Dendritic cell treated with granulocyte-macrophage colony-stimulating factor and Interleukin-4, amounts not matched to agents 40 ng/mL and 50 ng/mL, for 4 days (primary cell): ENCODE results near the gene ISLR.

Experiments used
- H3K27ac Mint-ChIP-seq: one replicate; pipeline ENCODE4 v1.8.0; 2022; ENCODE audit warnings: mild to moderate bottlenecking, mixed read lengths
- H3K27me3 Mint-ChIP-seq: one replicate; pipeline ENCODE4 v1.8.0; 2022; ENCODE audit warnings: mild to moderate bottlenecking, mixed read lengths
- H3K36me3 Mint-ChIP-seq: one replicate; pipeline ENCODE4 v1.8.0; 2022; ENCODE audit warnings: low read depth, mixed read lengths
- H3K4me1 Mint-ChIP-seq: one replicate; pipeline ENCODE4 v1.8.0; 2022; ENCODE audit warnings: low read depth, mixed read lengths
- H3K4me3 Mint-ChIP-seq: one replicate; pipeline ENCODE4 v1.8.0; 2022; ENCODE audit warnings: mild to moderate bottlenecking, moderate library complexity, mixed read lengths
- H3K9me3 Mint-ChIP-seq: one replicate; pipeline ENCODE4 v1.8.0; 2022; ENCODE audit warnings: mixed read lengths
- intact Hi-C: fragments of 100-400 bp; cut with micrococcal nuclease; formaldehyde crosslinking; loops from one replicate; pipeline ENCODE4 v1.15.0; 2022

ISLR gene

GRCh38 chr15:74214324-74215021, 41.0 kb downstream of the ISLR start:
- no peak overlapping the region for H3K27ac Mint-ChIP-seq
- H3K4me1 Mint-ChIP-seq = no peaks in the 10 kb centered on the region
- no peaks in the 10 kb centered on the region for H3K36me3 Mint-ChIP-seq
- no peaks in the 10 kb centered on the region for H3K27me3 Mint-ChIP-seq
- H3K9me3 Mint-ChIP-seq = no peaks in the 10 kb centered on the region
- H3K4me3 Mint-ChIP-seq = no peak overlapping the region
- intact Hi-C loops = no loop called here

DNA sequence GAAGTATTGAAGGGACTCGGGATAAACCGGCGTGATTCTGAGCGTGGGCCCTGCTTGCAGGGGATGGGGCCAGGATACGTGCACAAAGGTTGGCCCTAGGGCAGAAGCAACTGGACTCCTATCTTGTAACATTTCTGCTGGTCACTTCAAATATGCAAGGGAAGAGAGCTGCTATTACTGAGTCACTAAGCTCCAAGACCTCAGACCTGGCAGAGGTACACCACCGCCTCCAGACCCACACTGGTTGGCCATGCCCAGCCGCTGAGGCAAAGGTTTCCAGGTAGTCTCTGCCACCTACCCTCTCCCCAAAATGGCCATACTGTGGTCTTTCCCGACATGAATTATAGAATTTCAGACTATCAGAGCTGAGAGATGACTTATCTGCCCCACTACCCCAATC, 42.4 kb downstream of the ISLR start:
- H3K36me3 Mint-ChIP-seq = no peaks in the 10 kb centered on the region

DNA sequence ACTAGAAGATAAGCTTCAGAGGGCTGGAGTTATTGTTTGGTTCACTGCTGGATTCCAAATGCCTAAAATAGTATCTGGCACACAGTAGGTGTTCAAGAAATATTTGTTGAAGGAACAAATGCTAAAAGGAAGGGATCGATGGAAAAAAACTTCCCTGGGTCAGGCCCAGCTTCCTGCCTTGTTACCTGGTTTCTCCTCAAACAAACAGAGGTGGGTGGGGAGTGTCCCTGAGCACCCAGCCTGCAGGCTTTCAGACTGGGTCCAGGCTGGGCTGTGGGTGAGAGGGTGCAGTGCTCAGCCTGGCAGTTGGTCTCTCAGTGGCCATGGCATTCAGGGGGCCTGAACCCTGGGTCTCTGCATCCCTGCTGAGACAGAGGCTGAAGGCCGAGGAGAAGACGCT, 43.4 kb downstream of the ISLR start:
- Mint-ChIP-seq H3K36me3 (no peaks in the 10 kb centered on the region), H3K9me3 (no peaks in the 10 kb centered on the region), H3K4me3 (no peak overlapping the region), H3K4me1 (no peaks in the 10 kb centered on the region), H3K27ac (no peak overlapping the region), H3K27me3 (peaks cover 16% of the 10 kb centered on the region)
- intact Hi-C loops = no loop called here

More for the DNA sequence above, 42.4 kb downstream of the ISLR start:
- Mint-ChIP-seq H3K27ac (no peak overlapping the region), H3K4me1 (no peaks in the 10 kb centered on the region), H3K9me3 (no peaks in the 10 kb centered on the region), H3K27me3 (peaks cover 6% of the 10 kb centered on the region), H3K4me3 (no peak overlapping the region)
- intact Hi-C loops = no loop called here

GRCh38 chr15:74217907-74218885, 44.7 kb downstream of the ISLR start:
- Mint-ChIP-seq H3K27ac (no peak overlapping the region), H3K36me3 (no peaks in the 10 kb centered on the region), H3K4me1 (no peaks in the 10 kb centered on the region)

GRCh38 chr15:74220475-74221248, 47.2 kb downstream of the ISLR start:
- Mint-ChIP-seq H3K9me3 (no peaks in the 10 kb centered on the region), H3K36me3 (no peaks in the 10 kb centered on the region), H3K4me3 (no peak overlapping the region), H3K4me1 (no peaks in the 10 kb centered on the region), H3K27me3 (peaks cover 41% of the 10 kb centered on the region), H3K27ac (no peak overlapping the region)
- intact Hi-C loops = no loop called here

More at GRCh38 chr15:74217907-74218885, 44.7 kb downstream of the ISLR start:
- intact Hi-C loops = no loop called here
- Mint-ChIP-seq H3K27me3 (peaks cover 26% of the 10 kb centered on the region), H3K4me3 (no peak overlapping the region), H3K9me3 (no peaks in the 10 kb centered on the region)

DNA sequence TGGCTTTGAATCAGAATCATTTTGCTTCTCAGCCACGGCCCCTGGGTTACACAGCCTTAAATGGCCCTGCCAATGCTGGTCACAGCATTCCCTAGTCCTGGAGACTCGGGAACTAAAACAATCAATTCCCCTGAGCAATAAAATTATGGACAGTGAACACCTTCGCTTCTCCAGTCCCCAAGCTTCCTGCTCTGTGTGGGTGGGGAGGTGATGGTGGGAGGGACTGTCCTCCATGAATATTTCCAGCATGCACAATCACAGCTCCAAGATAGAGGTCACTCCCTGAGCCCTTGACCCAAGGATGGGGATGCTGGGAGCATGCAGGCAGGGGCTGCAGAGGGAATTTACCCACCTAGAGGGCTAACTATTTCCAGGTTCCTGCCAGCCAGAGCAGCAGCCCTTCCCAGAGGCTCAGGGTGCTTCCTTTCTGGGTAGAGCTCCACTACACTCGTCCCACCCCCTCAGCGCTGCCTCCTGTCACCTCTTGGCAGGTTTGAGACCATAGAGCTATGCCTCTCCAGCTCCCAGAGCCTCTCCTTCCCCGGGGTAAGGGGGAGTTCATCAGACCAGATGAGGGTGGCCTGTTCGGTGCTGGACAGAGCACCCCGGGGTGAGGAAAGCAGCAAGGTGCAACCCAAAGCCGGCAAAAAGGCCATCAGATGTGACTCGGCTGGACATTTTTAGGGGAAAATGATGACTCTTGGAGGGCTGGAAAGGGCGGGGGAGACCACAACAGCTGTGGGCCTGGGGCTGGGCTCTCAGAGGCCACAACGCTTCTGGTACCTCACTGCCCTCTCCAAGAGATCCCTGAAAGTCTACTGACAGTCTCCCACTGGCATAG, 48.1 kb downstream of the ISLR start:
- Mint-ChIP-seq H3K4me1 (no peaks in the 10 kb centered on the region), H3K27ac (no peak overlapping the region), H3K4me3 (no peak overlapping the region), H3K36me3 (no peaks in the 10 kb centered on the region), H3K9me3 (no peaks in the 10 kb centered on the region), H3K27me3 (peaks cover 45% of the 10 kb centered on the region)
- intact Hi-C loops = no loop called here

GRCh38 chr15:74222240-74223119, 49.0 kb downstream of the ISLR start:
- Mint-ChIP-seq H3K9me3 (no peaks in the 10 kb centered on the region), H3K27me3 (peaks cover 46% of the 10 kb centered on the region)

GRCh38 chr15:74225928-74226327, 52.4 kb downstream of the ISLR start:
- Mint-ChIP-seq H3K36me3 (no peaks in the 10 kb centered on the region), H3K27me3 (peaks cover 42% of the 10 kb centered on the region), H3K4me1 (no peaks in the 10 kb centered on the region), H3K4me3 (no peak overlapping the region), H3K27ac (no peak overlapping the region), H3K9me3 (no peaks in the 10 kb centered on the region)
- intact Hi-C loops = no loop called here

More at GRCh38 chr15:74222240-74223119, 49.0 kb downstream of the ISLR start:
- H3K36me3 Mint-ChIP-seq = no peaks in the 10 kb centered on the region
- no peaks in the 10 kb centered on the region for H3K4me1 Mint-ChIP-seq
- no peak overlapping the region for H3K27ac Mint-ChIP-seq
- intact Hi-C loops = no loop called here
- H3K4me3 Mint-ChIP-seq = no peak overlapping the region
